Hematopoietic multipotent progenitor cell treated with erythropoietin and hydrocortisone succinate and interleukin-3 and kit ligand, for 6 days (in vitro differentiated cells): ENCODE data around the gene BLCAP.
"Not testable (repeated sequence)": the region's sequence is repeated elsewhere in the genome, so short reads cannot be mapped to it uniquely, and the experiment has no call there.

ENCODE experiments used
- DNase-seq: peaks from one replicate; pipeline ENCODE4 v3.0.0-alpha.2; 2015

BLCAP gene

GRCh38 chr20:37479925-37480691 is 47.6 kb downstream of the BLCAP start:
- DNase-seq: no peak

GRCh38 chr20:37479266-37479665 is 48.4 kb downstream of the BLCAP start:
- DNase-seq: no peak

- DNase-seq: no peak
Observed at GRCh38 chr20:37477041-37477440, 50.6 kb downstream of the BLCAP start.

- DNase-seq: no peak
Observed at GRCh38 chr20:37475252-37475651, 52.4 kb downstream of the BLCAP start.

- no peak for DNase-seq
Observed at GRCh38 chr20:37474386-37474785, 53.3 kb downstream of the BLCAP start.

- DNase-seq: no peak
Observed at GRCh38 chr20:37473249-37474000, 54.3 kb downstream of the BLCAP start.

GRCh38 chr20:37472435-37472834 is 55.2 kb downstream of the BLCAP start:
- DNase-seq: not testable (repeated sequence)

- no peak for DNase-seq
Observed at GRCh38 chr20:37471741-37472235, 55.9 kb downstream of the BLCAP start.

GRCh38 chr20:37470190-37470589 is 57.5 kb downstream of the BLCAP start:
- DNase-seq: not testable (repeated sequence)

GRCh38 chr20:37469531-37469930 is 58.1 kb downstream of the BLCAP start:
- no peak for DNase-seq

GRCh38 chr20:37468886-37469285 is 58.8 kb downstream of the BLCAP start:
- no peak for DNase-seq
